HG03139 (cell line): ENCODE results near the gene MARCHF3.

Experiments used
- ATAC-seq: cut with Tn5 transposase; IDR thresholded peaks from one replicate; pipeline ENCODE4 v1.9.1; 2021; ENCODE audit not compliant: unreplicated experiment

The MARCHF3 gene

GRCh38 chr5:126988021-126988569 is 42.3 kb downstream of the MARCHF3 start:
- ATAC-seq = peak; percentile 87

GRCh38 chr5:126987271-126987899 is 43.0 kb downstream of the MARCHF3 start:
- no peak for ATAC-seq

GRCh38 chr5:126984632-126985031 is 45.7 kb downstream of the MARCHF3 start:
- no peak for ATAC-seq

DNA sequence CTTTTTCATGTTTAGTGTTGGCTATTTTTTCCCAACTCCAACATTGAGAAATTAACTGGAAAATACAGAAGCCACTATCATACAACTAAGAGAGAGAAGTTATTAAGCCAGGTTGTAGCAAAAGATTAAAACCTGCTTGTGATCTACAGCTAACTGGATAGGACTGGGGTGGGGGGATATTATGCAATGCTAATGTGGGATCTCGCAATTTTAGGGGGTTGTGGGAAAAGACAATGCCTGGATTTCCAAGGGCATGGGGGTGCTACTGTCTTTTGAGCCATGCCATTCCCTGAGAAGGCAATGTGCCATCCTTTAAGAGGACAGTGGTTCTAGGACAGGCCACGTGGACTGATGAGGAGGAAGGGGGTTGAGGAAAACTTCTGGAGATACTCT is 46.5 kb downstream of the MARCHF3 start:
- ATAC-seq = no peak

- ATAC-seq = no peak
These were observed 47.2 kb downstream of the MARCHF3 start for GRCh38 chr5:126982926-126983873.

- no peak for ATAC-seq
These were observed 48.2 kb downstream of the MARCHF3 start for GRCh38 chr5:126982202-126982601.

GRCh38 chr5:126981701-126982100 is 48.7 kb downstream of the MARCHF3 start:
- no peak for ATAC-seq

DNA sequence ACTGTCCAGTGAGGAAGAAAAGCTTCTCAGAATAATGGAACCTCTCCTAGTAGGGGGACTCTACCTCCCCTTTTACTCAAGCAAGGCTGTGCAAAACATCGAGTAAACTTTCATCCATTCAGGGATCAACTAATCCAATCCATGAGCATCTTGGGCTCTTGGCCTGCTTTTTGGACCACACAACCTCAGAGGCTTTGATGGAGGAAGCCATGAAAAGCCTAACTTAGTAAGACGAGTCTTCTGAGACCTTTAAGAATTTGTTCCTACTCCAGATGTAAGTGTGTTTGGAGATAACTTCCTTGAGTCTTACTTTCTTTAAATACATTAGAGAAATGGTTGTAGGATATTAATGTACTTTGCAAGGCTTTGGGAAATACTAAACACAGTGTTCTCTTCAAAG is 49.1 kb downstream of the MARCHF3 start:
- ATAC-seq = no peak

DNA sequence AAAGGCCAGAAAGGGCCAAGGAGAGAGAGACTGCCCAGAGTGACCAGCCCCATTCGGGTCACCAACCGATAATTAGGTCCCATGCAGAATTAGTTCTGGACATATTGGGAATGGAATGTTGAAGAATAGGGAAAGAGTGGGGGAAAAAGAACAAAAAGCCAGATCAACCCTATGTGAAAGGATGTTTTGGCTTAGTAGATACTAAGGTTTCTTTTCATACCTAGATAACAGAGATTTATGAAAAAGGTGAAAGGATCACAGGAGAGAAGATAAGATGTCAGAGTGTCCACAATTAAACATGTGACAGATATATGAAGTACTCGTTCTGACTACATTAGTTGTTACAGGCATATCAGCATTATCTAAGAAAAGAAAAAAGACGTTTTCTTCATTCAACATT is 52.1 kb downstream of the MARCHF3 start:
- no peak for ATAC-seq

GRCh38 chr5:126976520-126977172 is 53.7 kb downstream of the MARCHF3 start:
- no peak for ATAC-seq

DNA sequence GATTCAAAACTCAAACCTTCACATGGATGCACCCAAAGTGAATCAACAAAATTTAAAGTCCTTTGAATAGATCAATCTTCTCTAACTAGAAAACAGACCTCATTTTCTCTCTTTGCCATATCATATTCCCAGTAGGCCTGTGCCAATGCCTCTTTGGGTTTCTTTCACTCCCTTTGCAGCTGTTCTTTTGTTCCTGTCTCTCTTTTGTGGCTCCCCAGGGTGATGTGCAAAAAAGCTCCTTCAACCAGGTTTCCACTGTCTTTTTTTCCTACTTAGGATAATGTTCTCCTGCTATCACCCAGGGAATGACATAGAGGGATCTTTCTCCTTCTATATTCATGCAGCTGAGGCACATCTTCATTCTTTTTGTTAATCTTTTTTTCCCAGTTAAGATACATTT is 54.6 kb downstream of the MARCHF3 start:
- ATAC-seq = no peak

GRCh38 chr5:126973193-126973592 is 57.2 kb downstream of the MARCHF3 start:
- no peak for ATAC-seq

- peak; percentile 53 for ATAC-seq
These were observed 58.1 kb downstream of the MARCHF3 start for GRCh38 chr5:126972062-126972895.

DNA sequence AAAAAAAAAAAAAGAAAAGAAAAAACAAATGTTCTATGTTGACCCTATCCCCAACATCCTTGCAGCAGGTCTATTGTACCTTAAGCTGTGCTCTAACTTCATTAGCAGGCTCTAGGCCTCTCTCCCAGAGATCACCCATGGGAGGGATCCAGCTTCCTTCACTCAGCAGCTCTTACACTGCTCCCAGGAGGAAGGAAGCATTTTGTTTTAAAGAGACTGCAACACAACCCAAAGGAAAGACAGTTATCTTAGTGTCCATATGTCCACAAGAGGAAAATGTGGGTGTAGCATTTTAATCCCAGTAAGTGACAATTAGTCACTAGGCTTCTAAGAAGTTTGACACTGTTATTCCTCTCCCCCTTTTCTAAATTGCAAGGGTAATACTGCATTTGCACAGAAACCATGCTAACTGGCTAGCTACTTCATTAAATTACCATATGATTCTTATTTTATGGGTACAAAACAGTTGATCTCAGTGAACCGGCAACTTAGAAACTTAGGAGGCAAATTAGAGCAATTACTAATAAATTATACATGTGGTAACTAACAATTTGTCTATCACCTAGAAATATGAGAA is 58.8 kb downstream of the MARCHF3 start:
- no peak for ATAC-seq

DNA sequence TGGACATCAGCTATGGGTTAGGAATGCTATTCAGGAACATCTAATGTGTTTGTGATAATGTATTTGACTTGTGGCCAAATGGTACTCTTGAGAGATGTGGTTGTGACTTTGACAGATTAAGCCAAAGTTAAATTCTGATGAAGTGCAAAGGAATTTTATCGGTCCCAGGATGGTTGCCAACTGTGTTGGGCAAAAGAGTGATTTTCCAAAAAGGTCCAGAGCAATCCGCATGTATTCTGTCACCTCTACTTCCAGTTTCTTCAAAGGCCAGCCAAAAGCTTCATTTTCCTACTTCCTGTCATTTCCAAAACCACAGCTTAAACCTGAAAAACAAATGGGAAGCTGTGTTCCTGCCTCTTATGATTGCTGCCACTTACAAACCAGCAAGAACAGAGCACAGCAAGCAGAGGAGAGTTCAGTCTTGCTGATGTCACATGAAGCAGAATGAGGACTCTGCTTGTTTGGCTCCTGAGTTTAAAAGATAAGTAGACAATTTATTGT is 59.8 kb downstream of the MARCHF3 start:
- no peak for ATAC-seq

- ATAC-seq = peak; percentile 40
These were observed 60.8 kb downstream of the MARCHF3 start for GRCh38 chr5:126969548-126969947.

DNA sequence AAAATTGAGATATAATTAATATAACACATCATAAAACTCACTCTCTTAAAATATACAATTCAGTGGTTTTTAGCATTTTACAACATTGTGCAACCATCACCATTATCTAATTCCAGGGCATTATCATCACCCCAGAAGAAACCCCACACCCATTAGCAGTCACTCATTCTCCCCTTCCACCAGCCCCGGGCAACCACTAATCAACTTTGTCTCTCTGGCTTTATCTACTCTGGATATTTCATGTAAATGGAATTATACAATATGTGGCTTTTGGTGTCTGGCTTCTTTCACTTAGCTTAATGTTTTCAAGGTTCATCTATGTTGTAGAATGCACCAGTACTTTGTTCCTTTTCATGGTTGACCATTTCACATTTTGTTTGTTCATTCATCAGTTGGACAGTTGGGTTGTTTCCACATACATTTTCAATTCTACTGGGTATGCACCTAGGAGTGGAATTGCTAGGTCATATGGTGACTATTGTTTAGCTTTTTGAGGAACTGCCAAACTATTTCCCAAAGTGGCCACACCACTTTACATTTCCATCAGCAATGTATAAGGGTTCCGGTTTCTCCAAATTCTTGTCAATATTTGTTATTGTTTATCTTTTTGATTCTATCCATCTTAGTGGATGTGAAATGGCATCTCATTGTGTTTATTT is 62.4 kb downstream of the MARCHF3 start:
- no peak for ATAC-seq

DNA sequence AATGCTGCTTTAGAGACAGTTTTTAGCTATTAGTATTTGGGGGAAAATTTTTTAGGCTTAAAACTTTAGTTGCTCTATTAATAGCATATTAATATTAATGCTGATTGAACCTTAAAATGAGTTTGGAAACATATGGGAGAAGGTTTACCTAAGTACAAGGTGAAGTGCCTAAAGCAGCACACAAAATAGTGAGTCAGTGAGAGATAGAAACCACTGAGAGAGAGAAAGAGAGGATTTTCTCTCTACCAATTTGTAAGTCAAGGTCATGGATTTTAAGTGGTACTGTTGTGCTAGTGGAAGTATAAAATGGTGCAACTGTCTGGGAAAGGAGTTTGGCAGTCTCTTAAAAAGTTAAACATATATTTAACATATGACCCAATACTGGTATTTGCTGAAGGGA is 64.9 kb downstream of the MARCHF3 start:
- ATAC-seq = no peak

DNA sequence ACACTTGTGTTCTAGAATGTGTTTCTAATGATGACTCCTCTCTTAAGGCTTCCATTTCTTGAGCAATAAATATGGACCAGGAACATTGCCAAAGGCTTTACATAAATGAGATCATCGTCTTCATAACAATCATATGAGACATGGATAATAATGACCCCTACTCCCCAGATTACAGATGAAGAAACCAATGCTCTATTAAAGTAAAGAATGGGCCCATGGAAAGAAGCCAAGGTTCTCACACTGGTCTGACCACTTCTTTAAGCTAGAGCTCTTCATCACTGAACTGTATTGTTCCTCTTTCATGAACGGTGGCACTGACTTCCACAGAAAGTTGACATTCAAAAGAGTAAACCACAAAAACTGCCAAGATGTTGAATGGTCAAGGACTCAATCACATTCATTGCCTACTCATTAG is 65.3 kb downstream of the MARCHF3 start:
- no peak for ATAC-seq
